Stimulated activated effector memory CD8-positive, alpha-beta T cell treated with anti-CD3 and anti-CD28 coated beads, Interleukin-12 subunit alpha, Interleukin-12 subunit beta, amount 100 ng/mL, for 72 hours (primary cell): Measurements from ENCODE around the gene USP12.

Experiments
- ATAC-seq: fragments of 150-1000 bp; cut with Tn5 transposase; 2 replicates; pipeline ENCODE4 v1.10.0; 2021
- DNase-seq, 2 donors: peaks; one replicate each; pipeline ENCODE4 v3.0.0; 2021 to 2022; ENCODE audit warnings: low spot score in 2 of 2
- H3K27ac Mint-ChIP-seq: one replicate; pipeline ENCODE4 v1.8.0; 2022; ENCODE audit warnings: mild to moderate bottlenecking, mixed read lengths
- H3K36me3 Mint-ChIP-seq: one replicate; pipeline ENCODE4 v1.8.0; 2022; ENCODE audit warnings: mild to moderate bottlenecking, mixed read lengths
- H3K4me1 Mint-ChIP-seq: one replicate; pipeline ENCODE4 v1.8.0; 2022; ENCODE audit warnings: mixed read lengths
- H3K4me3 Mint-ChIP-seq: one replicate; pipeline ENCODE4 v1.8.0; 2022; ENCODE audit warnings: mild to moderate bottlenecking, mixed read lengths
- H3K9me3 Mint-ChIP-seq: one replicate; pipeline ENCODE4 v1.8.0; 2022; ENCODE audit warnings: mixed read lengths

Gene USP12

DNA sequence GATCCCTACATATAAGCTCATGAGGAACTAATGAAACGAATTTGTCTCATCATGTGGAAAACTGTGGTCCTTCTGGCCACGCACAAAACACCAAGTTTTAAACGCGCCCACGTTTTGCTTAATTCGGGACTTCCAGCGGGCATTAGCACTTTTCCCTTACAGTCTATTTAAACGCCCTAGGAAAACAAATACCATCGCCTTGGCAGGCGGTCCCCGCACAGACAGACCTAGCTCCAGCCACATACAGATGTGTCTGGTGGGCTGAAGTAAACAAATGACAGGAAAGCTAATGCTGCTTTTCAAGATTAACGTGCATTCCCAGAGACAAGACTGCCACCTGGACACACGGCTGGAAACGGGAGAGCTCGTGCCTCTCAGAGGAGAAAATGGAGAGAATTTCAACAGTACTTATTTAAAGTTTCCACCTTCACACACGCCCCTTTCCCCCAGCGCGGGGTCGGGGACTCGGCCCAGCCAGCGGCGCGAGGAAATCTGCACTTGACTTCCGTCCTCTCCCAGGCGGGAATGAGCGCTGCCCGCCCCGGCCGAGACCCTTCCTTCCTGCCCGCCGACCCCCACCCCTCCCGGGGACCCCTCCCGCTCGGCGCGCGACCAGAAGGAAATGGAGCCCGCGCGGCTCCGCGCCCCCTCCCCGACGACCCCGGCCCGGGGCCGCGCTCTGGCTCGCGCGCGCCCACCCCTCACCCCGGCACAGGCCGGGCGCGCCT, 931 bp downstream of the USP12 start:
- Mint-ChIP-seq H3K9me3 (no peaks in the 10 kb centered on the region), H3K4me1 (peaks cover 54% of the 10 kb centered on the region), H3K36me3 (peaks cover 21% of the 10 kb centered on the region), H3K4me3 (peak overlapping the region; percentile 89), H3K27ac (peak overlapping the region; percentile 96)
- DNase-seq (peak; percentile 17 to 70), ATAC-seq (no peak)

DNA sequence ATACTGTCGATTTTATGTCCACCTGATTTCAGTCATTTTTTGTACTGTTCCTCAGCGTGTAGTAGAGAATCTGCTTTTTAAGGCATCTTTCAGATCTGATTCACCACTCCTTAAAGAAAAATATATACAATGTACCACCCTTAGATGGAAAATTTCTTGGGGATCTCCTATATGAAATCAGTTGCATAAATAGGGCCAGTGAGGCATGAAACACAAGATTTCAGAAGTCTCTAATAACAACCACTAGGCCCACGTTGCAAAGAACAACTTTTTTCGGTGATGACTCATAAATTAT, 1.4 kb downstream of the USP12 start:
- peak overlapping the region; percentile 96 for H3K27ac Mint-ChIP-seq
- peak overlapping the region; percentile 89 for H3K4me3 Mint-ChIP-seq
- H3K4me1 Mint-ChIP-seq = peaks cover 58% of the 10 kb centered on the region
- DNase-seq = no peak
- no peaks in the 10 kb centered on the region for H3K9me3 Mint-ChIP-seq
- peak; percentile 22 for ATAC-seq
- H3K36me3 Mint-ChIP-seq = peaks cover 21% of the 10 kb centered on the region

- peak overlapping the region; percentile 89 for H3K4me3 Mint-ChIP-seq
- H3K9me3 Mint-ChIP-seq = no peaks in the 10 kb centered on the region
- H3K36me3 Mint-ChIP-seq = peaks cover 28% of the 10 kb centered on the region
- DNase-seq = no peak
- ATAC-seq = no peak
- peaks cover 58% of the 10 kb centered on the region for H3K4me1 Mint-ChIP-seq
- peak overlapping the region; percentile 63 for H3K27ac Mint-ChIP-seq
These were observed 2.5 kb downstream of the USP12 start for GRCh38 chr13:27168906-27169657.

DNA sequence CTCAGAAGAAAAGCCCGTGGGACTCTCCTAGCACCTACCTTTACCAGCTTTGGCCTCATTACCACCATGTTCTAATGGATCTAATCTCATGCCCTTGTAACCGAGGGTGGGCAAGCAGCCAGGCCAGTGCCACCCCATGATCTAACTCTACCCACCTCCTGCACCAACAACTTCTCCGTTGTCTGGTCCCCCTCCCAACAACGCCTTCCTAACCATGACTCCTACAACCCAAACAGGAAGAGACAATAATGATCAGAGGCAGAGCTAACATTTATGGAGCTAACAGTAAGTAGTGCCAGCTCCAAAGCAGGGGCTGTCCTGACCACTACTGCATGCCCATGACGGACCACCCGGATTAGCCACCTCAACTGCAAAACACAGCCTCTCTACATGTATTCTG, 3.5 kb downstream of the USP12 start:
- H3K4me3 Mint-ChIP-seq = peak overlapping the region; percentile 89
- peak overlapping the region; percentile 74 for H3K27ac Mint-ChIP-seq
- no peaks in the 10 kb centered on the region for H3K9me3 Mint-ChIP-seq
- no peak for DNase-seq
- peaks cover 64% of the 10 kb centered on the region for H3K4me1 Mint-ChIP-seq
- H3K36me3 Mint-ChIP-seq = peaks cover 37% of the 10 kb centered on the region
- no peak for ATAC-seq

DNA sequence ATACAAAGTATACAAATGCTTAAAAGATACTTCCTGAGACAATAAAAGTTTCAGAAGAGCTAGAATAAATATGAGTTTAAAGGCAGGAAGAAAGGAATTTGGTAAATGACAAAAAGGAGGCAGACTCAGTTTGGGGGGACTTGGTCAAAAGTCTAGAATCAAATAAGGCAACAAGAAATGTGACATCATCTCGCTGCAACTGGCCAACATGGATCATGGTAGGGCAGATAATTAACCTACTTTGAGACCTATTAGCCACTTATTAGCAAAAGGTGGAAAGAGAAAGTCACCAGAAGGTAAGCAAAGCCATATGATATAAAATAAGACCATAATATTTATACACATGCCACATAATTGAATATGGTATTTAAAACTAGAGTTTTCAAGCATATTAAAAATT, 5.3 kb downstream of the USP12 start:
- H3K9me3 Mint-ChIP-seq = no peaks in the 10 kb centered on the region
- DNase-seq = no peak
- no peak overlapping the region for H3K27ac Mint-ChIP-seq
- no peak for ATAC-seq
- peaks cover 45% of the 10 kb centered on the region for H3K36me3 Mint-ChIP-seq
- H3K4me1 Mint-ChIP-seq = peaks cover 72% of the 10 kb centered on the region
- peak overlapping the region; percentile 0 for H3K4me3 Mint-ChIP-seq

- H3K9me3 Mint-ChIP-seq = no peaks in the 10 kb centered on the region
- no peak overlapping the region for H3K27ac Mint-ChIP-seq
- peaks cover 73% of the 10 kb centered on the region for H3K4me1 Mint-ChIP-seq
- ATAC-seq (no peak), DNase-seq (no peak)
- no peak overlapping the region for H3K4me3 Mint-ChIP-seq
- peaks cover 31% of the 10 kb centered on the region for H3K36me3 Mint-ChIP-seq
These were observed 9.6 kb downstream of the USP12 start for GRCh38 chr13:27161980-27162379.

- ATAC-seq (no peak), DNase-seq (no peak)
- no peaks in the 10 kb centered on the region for H3K9me3 Mint-ChIP-seq
- peak overlapping the region; percentile 29 for H3K27ac Mint-ChIP-seq
- H3K36me3 Mint-ChIP-seq = peaks cover 32% of the 10 kb centered on the region
- peaks cover 69% of the 10 kb centered on the region for H3K4me1 Mint-ChIP-seq
- H3K4me3 Mint-ChIP-seq = no peak overlapping the region
These were observed 10.2 kb downstream of the USP12 start for GRCh38 chr13:27161423-27161822.

DNA sequence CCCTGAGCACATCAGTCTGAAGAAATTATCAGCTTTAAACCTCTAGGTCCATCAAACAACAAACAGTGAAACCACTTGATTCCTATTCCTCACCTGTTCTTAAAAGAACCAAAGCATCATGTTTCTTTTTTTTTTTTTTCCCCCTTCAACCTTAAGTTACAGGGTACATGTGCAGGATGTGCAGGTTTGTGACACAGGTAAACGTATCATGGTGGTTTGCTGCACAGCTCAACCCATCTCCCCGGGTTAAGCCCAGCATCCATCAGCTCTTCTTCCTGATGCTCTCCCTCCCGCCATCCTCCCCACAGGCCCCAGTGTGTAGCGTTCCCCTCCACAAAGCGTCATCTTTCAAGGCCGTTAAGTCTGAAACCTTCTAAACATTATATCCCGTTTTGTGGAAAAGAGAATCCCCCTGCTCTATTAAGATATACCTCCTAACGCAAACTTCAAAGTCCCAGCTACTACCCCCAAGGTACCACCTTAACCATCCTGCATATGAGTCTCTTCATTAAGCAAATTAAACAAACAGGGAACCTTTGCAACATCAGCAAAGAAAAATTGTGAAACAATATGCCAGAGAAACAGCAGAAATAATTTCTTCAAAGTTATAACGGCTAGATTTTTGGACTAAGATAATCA, 10.8 kb downstream of the USP12 start:
- ATAC-seq (no peak), DNase-seq (no peak)
- Mint-ChIP-seq H3K9me3 (no peaks in the 10 kb centered on the region), H3K4me3 (no peak overlapping the region), H3K27ac (peak overlapping the region; percentile 29), H3K36me3 (peaks cover 38% of the 10 kb centered on the region), H3K4me1 (peaks cover 70% of the 10 kb centered on the region)

GRCh38 chr13:27159806-27160563, 11.6 kb downstream of the USP12 start:
- Mint-ChIP-seq H3K27ac (peak overlapping the region; percentile 29), H3K4me3 (no peak overlapping the region), H3K36me3 (peaks cover 41% of the 10 kb centered on the region), H3K9me3 (no peaks in the 10 kb centered on the region), H3K4me1 (peaks cover 65% of the 10 kb centered on the region)
- ATAC-seq (no peak), DNase-seq (no peak)

GRCh38 chr13:27158335-27158734, 13.3 kb downstream of the USP12 start:
- H3K4me1 Mint-ChIP-seq = peaks cover 66% of the 10 kb centered on the region
- H3K36me3 Mint-ChIP-seq = peaks cover 32% of the 10 kb centered on the region
- DNase-seq (no peak), ATAC-seq (peak; percentile 62)
- no peaks in the 10 kb centered on the region for H3K9me3 Mint-ChIP-seq
- no peak overlapping the region for H3K4me3 Mint-ChIP-seq
- H3K27ac Mint-ChIP-seq = no peak overlapping the region

- Mint-ChIP-seq H3K4me3 (peak overlapping the region; percentile 5), H3K27ac (peak overlapping the region; percentile 50), H3K9me3 (no peaks in the 10 kb centered on the region), H3K4me1 (peaks cover 61% of the 10 kb centered on the region), H3K36me3 (peaks cover 34% of the 10 kb centered on the region)
- ATAC-seq (peak; percentile 86), DNase-seq (no peak)
These were observed 19.6 kb downstream of the USP12 start for GRCh38 chr13:27151798-27152599.

DNA sequence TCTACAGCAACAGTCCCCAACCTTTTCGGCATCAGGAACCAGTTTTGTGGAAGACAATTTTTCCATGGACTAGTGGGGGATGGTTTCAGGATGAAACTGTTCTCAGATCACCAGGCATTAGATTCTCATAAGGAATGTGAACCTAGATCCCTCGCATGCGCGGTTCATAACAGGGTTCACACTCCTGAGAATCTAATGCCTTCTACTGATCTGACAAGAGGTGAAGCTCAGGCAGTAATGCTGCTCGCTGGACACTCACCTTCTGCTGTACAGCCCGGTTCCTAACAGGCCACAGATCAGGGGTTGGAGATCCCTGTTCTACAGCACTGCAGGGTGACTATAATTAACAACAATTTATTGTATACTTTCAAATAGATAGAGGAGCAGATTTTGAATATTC, 21.9 kb downstream of the USP12 start:
- ATAC-seq = no peak
- H3K4me1 Mint-ChIP-seq = peaks cover 63% of the 10 kb centered on the region

GRCh38 chr13:27148900-27149299, 22.7 kb downstream of the USP12 start:
- ATAC-seq (no peak), DNase-seq (no peak)
- Mint-ChIP-seq H3K36me3 (peaks cover 23% of the 10 kb centered on the region), H3K9me3 (no peaks in the 10 kb centered on the region), H3K4me3 (peak overlapping the region; percentile 20), H3K4me1 (peaks cover 55% of the 10 kb centered on the region), H3K27ac (no peak overlapping the region)

More for the DNA sequence above, 21.9 kb downstream of the USP12 start:
- Mint-ChIP-seq H3K9me3 (no peaks in the 10 kb centered on the region), H3K36me3 (peaks cover 24% of the 10 kb centered on the region), H3K4me3 (no peak overlapping the region), H3K27ac (no peak overlapping the region)
- no peak for DNase-seq

- Mint-ChIP-seq H3K4me3 (peak overlapping the region; percentile 49), H3K36me3 (peaks cover 35% of the 10 kb centered on the region), H3K4me1 (peaks cover 58% of the 10 kb centered on the region), H3K27ac (peak overlapping the region; percentile 58), H3K9me3 (no peaks in the 10 kb centered on the region)
- ATAC-seq (peak; percentile 94), DNase-seq (no peak)
These were observed 24.0 kb downstream of the USP12 start for GRCh38 chr13:27147530-27148170.
